Esophagus muscularis mucosa (tissue), 4 donors: ENCODE results near the gene DCLK2. TPM values are rescaled to one million over a fixed set of nuclear protein-coding genes. Genes with fewer than 3 reads are reported as not detected.

Experiments
- DNase-seq: peaks from one replicate; pipeline ENCODE4 v3.0.0-alpha.2; 2017; ENCODE audit errors: extremely low spot score
- H3K27ac ChIP-seq, 4 donors: fragments of 200-600 bp; sonication (generic); replicated peaks in 1 of 4; 1 replicate in 3 of 4; 2 replicates in 1 of 4; pipeline ENCODE4 v1.5.1; 2016 to 2019; ENCODE audit warnings: mild to moderate bottlenecking in 1 of 4
- H3K27me3 ChIP-seq, 4 donors: fragments of 200-600 bp; sonication (generic); one replicate each; pipeline versions ENCODE4 v1.5.1 to v1.6.0; 2016 to 2019
- H3K36me3 ChIP-seq, 4 donors: fragments of 200-600 bp; sonication (generic); one replicate each; pipeline ENCODE4 v1.5.1; 2016 to 2019
- H3K4me1 ChIP-seq, 4 donors: fragments of 200-600 bp; sonication (generic); one replicate each; pipeline ENCODE4 v1.5.1; 2016 to 2019
- H3K4me3 ChIP-seq, 4 donors: fragments of 200-600 bp; sonication (generic); 1 replicate in 2 of 4; 2 replicates in 2 of 4; pipeline ENCODE4 v1.5.1; 2016 to 2019; ENCODE audit warnings: mild to moderate bottlenecking in 4 of 4, moderate library complexity in 1 of 4
- H3K9me3 ChIP-seq, 4 donors: fragments of 200-600 bp; sonication (generic); 1 replicate in 3 of 4; 2 replicates in 1 of 4; pipeline ENCODE4 v1.5.1; 2016 to 2019
- CTCF ChIP-seq, 3 experiments: fragments of 200-600 bp in 2 of 3; fragments of 450-650 bp in 1 of 3; sonication (generic) in 2 of 3; IDR thresholded peaks; one replicate each; pipeline ENCODE4 v1.5.1; 2017 to 2019; ENCODE audit warnings: antibody characterized with exemption in 3 of 3, mild to moderate bottlenecking in 2 of 3, moderate library complexity in 1 of 3
- EP300 ChIP-seq: sonication (generic); formaldehyde crosslinking; IDR thresholded peaks from one replicate; pipeline ENCODE4 v1.6.1; 2017; ENCODE audit warnings: antibody characterized with exemption
- POLR2A ChIP-seq: fragments of 450-650 bp; IDR thresholded peaks from one replicate; pipeline ENCODE4 v1.6.1; 2017; ENCODE audit warnings: antibody characterized with exemption, moderate library complexity, mild to moderate bottlenecking, low read depth
- POLR2AphosphoS5 ChIP-seq, 2 donors: sonication (generic); formaldehyde crosslinking; IDR thresholded peaks; one replicate each; pipeline ENCODE4 v1.6.1; 2017; ENCODE audit warnings: antibody characterized with exemption in 2 of 2
- WGBS: methylation state at CpG from one replicate; pipeline ENCODE4 v1.1.5; 2018; 5-methylcytosine and 5-hydroxymethylcytosine counted together
- intact Hi-C: fragments of 100-400 bp; cut with DNase I; formaldehyde crosslinking; loops from one replicate; pipeline ENCODE4 v1.15.1; 2023
- total RNA-seq, 4 donors: library from RNA; depleted of rRNA; stranded (reverse); fragments of >200 nt; gene quantifications; one replicate each; pipeline versions ENCODE4 v1.1.0 to v1.2.1, GENCODE V29; 2016

Gene DCLK2
- total RNA-seq, 4 donors from 2014 or later, result 15.4 to 29.3 (median 19.3) TPM

GRCh38 chr4:150256841-150257730, 178.8 kb downstream of the DCLK2 start:
- intact Hi-C loops, result no loop called here
- H3K4me1 ChIP-seq, result peaks cover 0 to 20% (median 13%) of the 10 kb centered on the region in 4 donors
- DNase-seq, result peak; percentile 79
- no peak overlapping the region for H3K4me3 ChIP-seq
- peaks cover 10 to 55% (median 33%) of the 10 kb centered on the region in 4 donors for H3K36me3 ChIP-seq
- H3K27me3 ChIP-seq, result no peaks in the 10 kb centered on the region
- 87% methylated on average over 24 of the region's 25 CpGs for WGBS
- TF ChIP-seq POLR2AphosphoS5 (IDR thresholded peaks at IDR 0.05) (no peak), POLR2A (no peak), EP300 (no peak), CTCF (IDR thresholded peaks at IDR 0.05) (no peak)
- H3K27ac ChIP-seq, result no peak overlapping the region
- no peaks in the 10 kb centered on the region for H3K9me3 ChIP-seq

- peaks cover 6 to 46% (median 22%) of the 10 kb centered on the region in 4 donors for H3K36me3 ChIP-seq
- 95% methylated on average over 6 of the region's 6 CpGs for WGBS
- TF ChIP-seq POLR2AphosphoS5 (IDR thresholded peaks at IDR 0.05) (no peak), CTCF (IDR thresholded peaks at IDR 0.05) (no peak), EP300 (no peak), POLR2A (no peak)
- H3K27ac ChIP-seq, result no peak overlapping the region
- intact Hi-C loops, result no loop called here
- H3K9me3 ChIP-seq, result no peaks in the 10 kb centered on the region
- no peak overlapping the region for H3K4me3 ChIP-seq
- peaks cover 0 to 16% (median 11%) of the 10 kb centered on the region in 4 donors for H3K4me1 ChIP-seq
- no peak for DNase-seq
- no peaks in the 10 kb centered on the region for H3K27me3 ChIP-seq
These were observed 180.3 kb downstream of the DCLK2 start for GRCh38 chr4:150258569-150258968.

- WGBS, result 72% methylated on average over 8 of the region's 8 CpGs
- intact Hi-C loops, result no loop called here
- DNase-seq, result peak; percentile 83
- Histone ChIP-seq H3K9me3 (no peaks in the 10 kb centered on the region), H3K4me3 (no peak overlapping the region), H3K27me3 (no peaks in the 10 kb centered on the region), H3K36me3 (peaks cover 5 to 31% (median 17%) of the 10 kb centered on the region in 4 donors), H3K4me1 (peaks cover 0 to 13% (median 10%) of the 10 kb centered on the region in 4 donors), H3K27ac (no peak overlapping the region)
- TF ChIP-seq POLR2AphosphoS5 (IDR thresholded peaks at IDR 0.05) (no peak), CTCF (IDR thresholded peaks at IDR 0.05) (no peak), EP300 (no peak), POLR2A (no peak)
These were observed 181.8 kb downstream of the DCLK2 start for GRCh38 chr4:150259861-150260567.

GRCh38 chr4:150261571-150261970, 183.3 kb downstream of the DCLK2 start:
- Histone ChIP-seq H3K9me3 (no peaks in the 10 kb centered on the region), H3K36me3 (peaks cover 8 to 34% (median 18%) of the 10 kb centered on the region in 4 donors), H3K27ac (no peak overlapping the region), H3K4me1 (no peaks in the 10 kb centered on the region), H3K4me3 (no peak overlapping the region), H3K27me3 (no peaks in the 10 kb centered on the region)
- intact Hi-C loops, result no loop called here
- no peak for TF ChIP-seq POLR2A
- TF ChIP-seq CTCF (IDR thresholded peaks at IDR 0.05), result no peak
- no peak for TF ChIP-seq POLR2AphosphoS5 (IDR thresholded peaks at IDR 0.05)
- TF ChIP-seq EP300, result no peak
- 93% methylated on average over 2 of the region's 2 CpGs for WGBS
- peak; percentile 78 for DNase-seq
